ENCODE data around the gene FCRL6.

The FCRL6 gene

DNA sequence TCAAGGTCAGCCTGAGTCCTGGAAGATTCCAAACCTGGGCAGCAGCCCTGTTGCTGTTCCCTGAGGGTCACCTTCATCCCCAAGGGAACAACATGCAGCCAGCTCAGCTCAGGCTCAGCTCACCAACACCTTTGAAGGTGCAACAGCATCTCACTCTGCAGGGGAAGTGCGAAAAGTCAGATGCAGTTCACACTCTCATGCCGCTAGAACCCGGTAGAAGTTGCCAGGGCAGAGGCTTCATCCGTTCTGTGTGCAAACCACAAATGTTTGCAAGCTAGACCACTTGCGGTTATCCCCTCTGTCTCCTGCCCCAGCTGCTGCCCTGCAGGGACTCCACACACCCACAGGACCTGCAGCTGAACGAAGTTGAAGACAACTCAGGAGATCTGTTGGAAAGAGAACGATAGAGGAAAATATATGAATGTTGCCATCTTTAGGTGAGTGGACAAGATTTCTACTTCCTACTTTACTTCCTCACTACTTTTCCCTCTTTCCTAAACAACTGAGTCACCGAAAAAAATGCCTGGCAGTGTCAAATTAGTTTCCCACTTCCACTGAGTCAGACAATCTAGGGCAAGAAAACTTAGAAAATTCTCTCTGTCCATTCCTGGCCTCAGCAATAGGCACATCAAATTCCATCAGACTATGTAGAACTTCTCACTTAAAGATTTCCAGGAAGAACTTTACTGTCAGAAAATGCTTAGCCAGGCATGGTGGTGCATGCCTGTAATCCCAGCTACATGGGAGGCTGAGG lies 1.8 kb upstream of the FCRL6 start:
- H3K4me1 ChIP-seq (ENCODE audit: control insufficient read depth in 1 of 2, insufficient read depth in 2 of 2, low read length in 2 of 2), result no peaks in the 10 kb centered on the region
- H3K4me3 ChIP-seq (ENCODE audit: low read depth in 1 of 2, low read length in 2 of 2), result no peak overlapping the region

DNA sequence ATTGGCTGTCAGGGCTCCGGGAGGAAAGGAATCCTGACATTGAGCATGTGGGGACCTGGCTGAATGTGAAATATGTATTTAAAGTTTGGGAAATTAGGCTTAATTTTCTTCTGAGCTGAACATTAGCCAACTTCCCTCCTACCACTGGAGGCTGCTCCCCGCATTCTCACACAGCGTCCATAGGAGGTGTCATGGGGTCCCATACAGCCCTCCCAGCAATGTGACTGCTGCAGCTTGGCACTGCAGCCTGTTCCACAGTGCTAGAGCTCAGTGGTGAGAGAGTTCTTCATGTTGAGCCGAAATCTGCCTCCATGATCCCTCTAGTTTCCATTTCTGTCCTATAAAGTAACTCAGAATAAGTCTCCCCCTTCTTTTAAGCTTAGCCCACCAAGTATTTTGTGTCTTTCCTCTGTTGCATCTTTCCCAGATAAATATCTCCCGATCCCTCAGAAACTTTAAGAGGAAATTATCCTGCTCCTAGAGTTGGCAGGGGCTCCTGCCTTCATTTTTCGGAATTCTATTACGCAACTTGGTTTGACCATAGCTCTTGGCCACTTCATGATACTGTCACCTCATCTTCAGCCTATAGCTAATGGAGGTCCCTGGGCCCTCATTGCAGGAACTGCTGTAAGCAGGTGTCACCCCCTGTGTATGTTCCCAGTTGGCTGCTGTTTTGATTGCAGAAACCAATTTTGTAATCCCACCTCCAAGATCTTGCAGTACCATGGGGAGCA lies 2.0 kb downstream of the FCRL6 start:
- Histone ChIP-seq H3K4me1 (ENCODE audit: control insufficient read depth in 1 of 2, insufficient read depth in 2 of 2, low read length in 2 of 2) (no peaks in the 10 kb centered on the region), H3K9me3 (ENCODE audit: control insufficient read depth in 1 of 2, low read length in 2 of 2) (no peaks in the 10 kb centered on the region), H3K4me3 (ENCODE audit: low read depth in 1 of 2, low read length in 2 of 2) (no peak overlapping the region), H3K27ac (ENCODE audit: low read length) (no peak overlapping the region), H3K36me3 (ENCODE audit: control insufficient read depth in 1 of 2, insufficient read depth in 2 of 2, low read length in 2 of 2) (no peaks in the 10 kb centered on the region), H3K27me3 (ENCODE audit: low read depth, low read length) (no peaks in the 10 kb centered on the region)

More for the DNA sequence above, 1.8 kb upstream of the FCRL6 start:
- Histone ChIP-seq H3K36me3 (ENCODE audit: control insufficient read depth in 1 of 2, insufficient read depth in 2 of 2, low read length in 2 of 2) (no peaks in the 10 kb centered on the region), H3K27me3 (ENCODE audit: low read depth, low read length) (no peaks in the 10 kb centered on the region), H3K9me3 (ENCODE audit: control insufficient read depth in 1 of 2, low read length in 2 of 2) (no peaks in the 10 kb centered on the region), H3K27ac (ENCODE audit: low read length) (no peak overlapping the region)

DNA sequence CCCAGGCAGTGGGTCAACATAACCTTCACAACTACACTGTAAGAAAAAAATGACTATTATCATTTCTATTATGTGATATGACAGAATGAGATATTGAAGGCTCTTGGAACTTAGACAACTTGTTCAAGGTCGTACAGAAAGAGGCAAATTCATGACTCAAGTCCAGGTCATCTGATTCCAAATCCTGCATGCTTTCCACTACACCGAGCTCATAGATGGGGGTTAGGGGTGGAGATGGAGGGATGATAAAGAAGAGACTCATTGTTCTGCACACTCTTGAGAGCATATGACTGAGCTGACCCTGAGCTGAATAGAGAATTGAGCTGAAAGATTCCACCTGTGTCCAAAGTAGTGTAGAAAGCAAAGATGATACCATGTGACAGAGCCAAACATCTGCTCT lies 2.8 kb downstream of the FCRL6 start:
- no peaks in the 10 kb centered on the region for H3K9me3 ChIP-seq (ENCODE audit: control insufficient read depth in 1 of 2, low read length in 2 of 2)
- H3K27ac ChIP-seq (ENCODE audit: low read length), result no peak overlapping the region
- H3K4me3 ChIP-seq (ENCODE audit: low read depth in 1 of 2, low read length in 2 of 2), result no peak overlapping the region
- H3K27me3 ChIP-seq (ENCODE audit: low read depth, low read length), result no peaks in the 10 kb centered on the region
- H3K4me1 ChIP-seq (ENCODE audit: control insufficient read depth in 1 of 2, insufficient read depth in 2 of 2, low read length in 2 of 2), result no peaks in the 10 kb centered on the region
- H3K36me3 ChIP-seq (ENCODE audit: control insufficient read depth in 1 of 2, insufficient read depth in 2 of 2, low read length in 2 of 2), result no peaks in the 10 kb centered on the region

DNA sequence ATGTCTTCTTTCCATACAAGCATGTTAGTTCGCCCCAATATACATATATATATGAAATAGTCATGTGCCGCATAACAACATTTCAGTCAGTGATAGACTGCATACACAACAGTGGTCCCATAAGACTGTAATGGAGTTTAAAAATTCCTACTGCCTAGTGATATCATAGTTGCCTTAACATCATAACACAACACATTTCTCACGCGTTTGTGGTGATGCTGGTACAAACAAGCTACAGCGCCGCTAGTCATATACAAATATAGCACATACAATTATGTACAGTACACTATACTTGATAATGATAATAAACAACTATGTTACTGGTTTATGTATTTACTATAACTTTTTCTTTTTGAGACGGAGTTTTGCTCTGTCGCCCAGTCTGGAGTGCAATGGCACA lies 13.8 kb downstream of the FCRL6 start:
- Histone ChIP-seq H3K36me3 (ENCODE audit: control insufficient read depth in 1 of 2, insufficient read depth in 2 of 2, low read length in 2 of 2) (no peaks in the 10 kb centered on the region), H3K4me1 (ENCODE audit: control insufficient read depth in 1 of 2, insufficient read depth in 2 of 2, low read length in 2 of 2) (no peaks in the 10 kb centered on the region), H3K27ac (ENCODE audit: low read length) (no peak overlapping the region), H3K9me3 (ENCODE audit: control insufficient read depth in 1 of 2, low read length in 2 of 2) (no peaks in the 10 kb centered on the region), H3K4me3 (ENCODE audit: low read depth in 1 of 2, low read length in 2 of 2) (no peak overlapping the region), H3K27me3 (ENCODE audit: low read depth, low read length) (no peaks in the 10 kb centered on the region)

DNA sequence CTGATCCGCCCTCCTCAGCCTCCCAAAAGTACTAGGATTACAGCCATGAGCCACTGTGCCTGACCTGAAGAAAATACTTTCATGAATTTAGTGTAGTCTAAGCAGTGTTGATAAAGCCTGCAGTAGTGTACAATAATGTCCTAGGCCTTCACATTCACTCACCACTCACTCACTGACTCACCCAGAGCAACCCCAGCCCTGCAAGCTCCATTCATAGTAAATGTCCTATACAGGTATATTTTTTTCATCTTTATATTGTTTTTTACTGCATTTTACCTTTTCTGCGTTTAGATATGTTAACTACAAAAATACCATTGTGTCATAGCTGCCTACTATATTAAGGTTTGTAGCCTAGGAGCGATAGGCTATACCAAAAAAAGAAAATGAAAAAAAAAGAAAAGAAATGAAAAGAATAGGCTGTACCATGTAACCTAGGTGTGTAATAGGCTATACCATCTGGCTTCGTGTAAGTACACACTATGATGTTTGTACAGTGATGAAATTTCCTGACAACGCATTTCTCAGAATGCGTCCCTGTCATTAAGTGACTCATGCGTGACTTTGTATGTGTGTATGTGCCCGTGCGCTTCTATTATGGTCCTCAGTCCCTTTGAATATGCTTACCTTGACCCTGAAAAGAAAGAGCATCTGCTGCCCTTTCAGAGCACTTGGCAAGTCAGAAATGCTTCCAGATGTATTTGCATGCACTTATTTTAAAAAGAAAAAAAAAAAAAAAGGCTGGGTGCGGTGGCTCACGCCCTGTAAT lies 15.3 kb downstream of the FCRL6 start:
- H3K4me3 ChIP-seq (ENCODE audit: low read depth in 1 of 2, low read length in 2 of 2), result no peak overlapping the region
- no peak overlapping the region for H3K27ac ChIP-seq (ENCODE audit: low read length)
- H3K9me3 ChIP-seq (ENCODE audit: control insufficient read depth in 1 of 2, low read length in 2 of 2), result no peaks in the 10 kb centered on the region
- H3K36me3 ChIP-seq (ENCODE audit: control insufficient read depth in 1 of 2, insufficient read depth in 2 of 2, low read length in 2 of 2), result no peaks in the 10 kb centered on the region
- H3K4me1 ChIP-seq (ENCODE audit: control insufficient read depth in 1 of 2, insufficient read depth in 2 of 2, low read length in 2 of 2), result no peaks in the 10 kb centered on the region
- no peaks in the 10 kb centered on the region for H3K27me3 ChIP-seq (ENCODE audit: low read depth, low read length)

DNA sequence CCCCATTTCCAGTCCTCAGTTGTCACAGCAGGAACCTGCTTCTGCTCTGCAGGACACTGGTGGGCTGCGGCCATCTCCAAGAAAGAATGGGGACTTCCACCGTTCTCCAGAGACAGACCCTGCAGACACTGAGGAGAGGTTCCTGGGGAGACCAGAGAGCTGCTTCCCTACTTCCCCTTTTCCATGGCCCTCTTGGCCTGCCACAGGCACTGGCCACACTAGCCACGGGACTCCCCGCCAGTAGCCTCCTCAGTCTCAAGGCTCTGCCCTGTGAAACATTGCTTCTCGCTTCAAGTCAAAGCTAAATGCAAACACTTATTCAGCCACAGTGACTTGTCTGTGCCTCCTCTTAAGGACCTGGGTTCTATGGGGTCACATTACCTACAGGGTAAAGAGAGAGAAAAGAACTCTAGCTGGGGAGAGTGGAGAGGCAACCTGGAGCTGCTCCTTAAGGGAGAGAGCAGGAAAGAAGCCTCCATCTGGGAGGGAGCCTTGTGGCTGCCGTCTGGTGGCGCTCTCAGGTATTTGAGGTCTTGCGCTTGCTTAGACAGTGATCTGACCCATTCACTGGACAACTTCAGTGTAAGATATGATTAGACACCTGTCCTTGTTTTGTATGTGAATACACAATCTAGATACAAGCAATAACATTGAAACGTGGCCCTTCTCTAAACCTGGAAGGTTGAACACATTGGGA lies 19.2 kb downstream of the FCRL6 start:
- no peak overlapping the region for H3K4me3 ChIP-seq (ENCODE audit: low read depth in 1 of 2, low read length in 2 of 2)
- no peak overlapping the region for H3K27ac ChIP-seq (ENCODE audit: low read length)
- H3K27me3 ChIP-seq (ENCODE audit: low read depth, low read length), result no peaks in the 10 kb centered on the region
- no peaks in the 10 kb centered on the region for H3K9me3 ChIP-seq (ENCODE audit: control insufficient read depth in 1 of 2, low read length in 2 of 2)
- H3K4me1 ChIP-seq (ENCODE audit: control insufficient read depth in 1 of 2, insufficient read depth in 2 of 2, low read length in 2 of 2), result no peaks in the 10 kb centered on the region
- no peaks in the 10 kb centered on the region for H3K36me3 ChIP-seq (ENCODE audit: control insufficient read depth in 1 of 2, insufficient read depth in 2 of 2, low read length in 2 of 2)

DNA sequence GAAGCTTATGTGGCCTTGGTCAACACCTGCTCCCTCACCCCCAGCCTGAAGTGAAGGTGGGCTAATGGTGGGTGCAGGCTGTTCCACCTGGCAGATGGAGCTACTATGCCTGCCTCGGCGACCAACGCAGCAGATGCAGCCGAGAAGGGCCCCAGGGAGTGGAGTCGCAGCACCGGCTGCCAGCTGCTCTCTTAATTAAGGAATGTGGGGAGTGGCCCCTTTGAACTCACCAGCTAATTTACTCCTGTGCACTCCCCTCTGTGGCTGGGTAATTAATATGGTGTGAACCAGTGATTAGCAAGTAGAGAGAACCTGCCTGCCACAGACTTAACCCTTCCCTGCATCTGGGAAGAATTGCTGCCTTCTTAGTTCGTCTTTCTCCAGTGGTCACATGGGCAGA lies 21.2 kb downstream of the FCRL6 start:
- Histone ChIP-seq H3K27me3 (ENCODE audit: low read depth, low read length) (no peaks in the 10 kb centered on the region), H3K27ac (ENCODE audit: low read length) (no peak overlapping the region), H3K9me3 (ENCODE audit: control insufficient read depth in 1 of 2, low read length in 2 of 2) (no peaks in the 10 kb centered on the region), H3K4me1 (ENCODE audit: control insufficient read depth in 1 of 2, insufficient read depth in 2 of 2, low read length in 2 of 2) (no peaks in the 10 kb centered on the region), H3K4me3 (ENCODE audit: low read depth in 1 of 2, low read length in 2 of 2) (no peak overlapping the region), H3K36me3 (ENCODE audit: control insufficient read depth in 1 of 2, insufficient read depth in 2 of 2, low read length in 2 of 2) (no peaks in the 10 kb centered on the region)

DNA sequence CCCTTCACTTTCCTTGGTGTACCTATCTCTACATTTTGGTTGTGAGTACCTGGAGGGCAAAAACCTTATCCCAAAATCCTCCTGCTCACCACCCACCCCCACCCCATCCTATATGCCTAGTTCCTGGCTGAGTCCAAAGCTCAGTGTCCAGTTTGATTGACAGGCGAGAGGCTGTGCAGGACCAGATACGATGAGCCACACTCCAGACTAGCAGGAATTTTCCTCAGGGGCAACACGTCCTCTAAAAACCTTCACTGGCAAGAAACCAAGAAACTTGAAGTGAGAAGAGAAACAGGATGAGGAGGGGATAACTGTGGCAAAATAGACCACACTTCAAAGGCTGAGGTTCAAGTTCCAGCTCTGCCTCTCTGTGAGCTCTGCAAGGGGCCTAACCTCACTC lies 23.4 kb downstream of the FCRL6 start:
- Histone ChIP-seq H3K27ac (ENCODE audit: low read length) (no peak overlapping the region), H3K4me1 (ENCODE audit: control insufficient read depth in 1 of 2, insufficient read depth in 2 of 2, low read length in 2 of 2) (peaks cover 0 to 4% of the 10 kb centered on the region in 2 donors), H3K9me3 (ENCODE audit: control insufficient read depth in 1 of 2, low read length in 2 of 2) (no peaks in the 10 kb centered on the region), H3K27me3 (ENCODE audit: low read depth, low read length) (no peaks in the 10 kb centered on the region), H3K4me3 (ENCODE audit: low read depth in 1 of 2, low read length in 2 of 2) (no peak overlapping the region), H3K36me3 (ENCODE audit: control insufficient read depth in 1 of 2, insufficient read depth in 2 of 2, low read length in 2 of 2) (no peaks in the 10 kb centered on the region)

DNA sequence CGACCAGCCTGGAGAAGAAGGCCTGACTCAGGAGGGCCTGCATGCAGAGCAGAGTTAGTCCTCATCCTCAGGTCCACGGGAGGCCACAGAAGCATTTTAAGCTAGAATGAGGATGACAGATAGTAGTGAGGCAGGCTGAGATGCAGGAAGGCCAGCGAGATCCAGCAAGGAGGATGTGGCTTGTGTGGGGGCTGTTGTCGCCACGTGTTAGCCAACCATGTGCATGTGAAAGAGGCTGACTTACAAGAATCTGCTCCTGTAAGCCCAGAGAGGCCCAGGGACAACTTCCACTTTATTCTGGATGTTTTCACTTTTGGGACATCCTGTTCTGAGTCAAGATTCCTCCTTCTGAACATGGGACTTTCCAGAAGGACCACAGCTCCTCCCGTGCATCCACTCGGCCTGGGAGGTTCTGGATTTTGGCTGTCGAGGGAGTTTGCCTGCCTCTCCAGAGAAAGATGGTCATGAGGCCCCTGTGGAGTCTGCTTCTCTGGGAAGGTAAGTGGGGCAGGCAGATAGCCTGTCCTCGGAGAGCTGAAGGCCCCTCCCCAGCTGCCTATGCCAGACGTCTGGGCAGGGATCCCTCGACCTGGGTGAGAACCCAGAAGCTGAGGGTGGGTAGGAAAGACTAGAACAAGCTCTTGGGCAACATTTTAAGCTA lies 24.4 kb downstream of the FCRL6 start, which contains the start of gene SLAMF8:
Gene SLAMF8 (plus strand): TSS at position 433 of the 661 bp plus-strand sequence. CDS start 26 bp downstream, at position 459.
- no peaks in the 10 kb centered on the region for H3K27me3 ChIP-seq (ENCODE audit: low read depth, low read length)
- H3K4me3 ChIP-seq (ENCODE audit: low read depth in 1 of 2, low read length in 2 of 2), result peak within 1 kb of the TSS in 1 of 2 donors; percentile 17
- H3K4me1 ChIP-seq (ENCODE audit: control insufficient read depth in 1 of 2, insufficient read depth in 2 of 2, low read length in 2 of 2), result peaks cover 0 to 4% of the 10 kb centered on the region in 2 donors
- no peaks in the 10 kb centered on the region for H3K9me3 ChIP-seq (ENCODE audit: control insufficient read depth in 1 of 2, low read length in 2 of 2)
- no peaks in the 10 kb centered on the region for H3K36me3 ChIP-seq (ENCODE audit: control insufficient read depth in 1 of 2, insufficient read depth in 2 of 2, low read length in 2 of 2)
- H3K27ac ChIP-seq (ENCODE audit: low read length), result no peak within 1 kb of the TSS

DNA sequence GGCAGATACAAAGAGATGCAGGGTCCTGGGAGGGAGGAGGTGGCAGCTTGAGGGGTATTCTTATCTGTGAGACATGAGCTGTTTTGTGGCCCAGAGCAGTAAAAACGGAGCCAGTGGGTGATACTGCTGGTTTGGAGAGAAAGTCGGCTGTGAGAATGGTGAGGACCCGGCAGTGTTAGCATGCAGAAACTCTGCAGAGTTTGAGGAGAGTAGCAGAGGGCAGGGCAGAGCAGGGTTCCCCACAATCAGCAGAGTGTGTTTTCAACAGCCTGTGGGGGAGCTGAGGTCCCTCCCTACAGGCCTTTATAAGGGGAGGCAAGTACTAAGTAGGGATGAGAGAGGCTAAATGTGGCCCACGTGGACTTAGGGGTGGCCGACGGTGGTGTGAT lies 24.9 kb downstream of the FCRL6 start:
- Histone ChIP-seq H3K36me3 (ENCODE audit: control insufficient read depth in 1 of 2, insufficient read depth in 2 of 2, low read length in 2 of 2) (no peaks in the 10 kb centered on the region), H3K27ac (ENCODE audit: low read length) (no peak overlapping the region), H3K9me3 (ENCODE audit: control insufficient read depth in 1 of 2, low read length in 2 of 2) (no peaks in the 10 kb centered on the region), H3K27me3 (ENCODE audit: low read depth, low read length) (no peaks in the 10 kb centered on the region), H3K4me1 (ENCODE audit: control insufficient read depth in 1 of 2, insufficient read depth in 2 of 2, low read length in 2 of 2) (peaks cover 0 to 4% of the 10 kb centered on the region in 2 donors), H3K4me3 (ENCODE audit: low read depth in 1 of 2, low read length in 2 of 2) (peak overlapping the region in 1 of 2 donors; percentile 17)

All from muscle layer of duodenum (tissue), 2 donors.